ENCODE results near the gene ZNF777. TPM values are rescaled to one million over a fixed set of nuclear protein-coding genes. Genes with fewer than 3 reads are reported as not detected.

ZNF777 gene
- total and polyA plus RNA-seq, 5 experiments from 2014 or later = 1.1 to 18.9 (median 3.6) TPM

- H3K27ac Mint-ChIP-seq = peak overlapping the region in 3 of 10 donors; percentile 11 to 60 (median 51)
- no peak for ATAC-seq
- POLR2A ChIA-PET = no interaction called here
- H3K4me1 Mint-ChIP-seq = peaks cover 0 to 8% (median 5%) of the 10 kb centered on the region in 4 donors
- no peak overlapping the region for H3K4me3 Mint-ChIP-seq
- H3K9me3 Mint-ChIP-seq = peaks cover 0 to 13% (median 5%) of the 10 kb centered on the region in 9 donors
- DNase-seq = no peak
- H3K27me3 Mint-ChIP-seq = no peaks in the 10 kb centered on the region
- peaks cover 15 to 64% (median 36%) of the 10 kb centered on the region in 3 donors for H3K36me3 Mint-ChIP-seq
These were observed 14.5 kb upstream of the ZNF777 start for GRCh38 chr7:149475121-149476045.

GRCh38 chr7:149474309-149475120 is 13.7 kb upstream of the ZNF777 start:
- Mint-ChIP-seq H3K4me3 (no peak overlapping the region), H3K9me3 (peaks cover 0 to 13% (median 5%) of the 10 kb centered on the region in 9 donors), H3K4me1 (peaks cover 0 to 8% (median 5%) of the 10 kb centered on the region in 4 donors), H3K27me3 (no peaks in the 10 kb centered on the region), H3K36me3 (peaks cover 15 to 55% (median 30%) of the 10 kb centered on the region in 3 donors), H3K27ac (no peak overlapping the region)
- DNase-seq (no peak), ATAC-seq (no peak)
- POLR2A ChIA-PET = no interaction called here

- DNase-seq (no peak), ATAC-seq (no peak)
- Mint-ChIP-seq H3K4me1 (peaks cover 0 to 8% (median under 1%) of the 10 kb centered on the region in 4 donors), H3K36me3 (peaks cover 4 to 44% (median 19%) of the 10 kb centered on the region in 3 donors), H3K27me3 (peaks cover 0 to 3% (median 0%) of the 10 kb centered on the region in 5 donors), H3K4me3 (no peak overlapping the region), H3K27ac (peak overlapping the region in 2 of 10 donors; percentile 34 to 57), H3K9me3 (peaks cover 0 to 1% (median 0%) of the 10 kb centered on the region in 9 donors)
- POLR2A ChIA-PET = no interaction called here
These were observed 12.4 kb upstream of the ZNF777 start for GRCh38 chr7:149473251-149473650.

GRCh38 chr7:149471289-149471953 is 10.6 kb upstream of the ZNF777 start:
- peaks cover 3 to 28% (median 13%) of the 10 kb centered on the region in 3 donors for H3K36me3 Mint-ChIP-seq
- ATAC-seq (no peak), DNase-seq (no peak)
- H3K27me3 Mint-ChIP-seq = peaks cover 0 to 3% (median 1%) of the 10 kb centered on the region in 5 donors
- H3K27ac Mint-ChIP-seq = peak overlapping the region in 1 of 10 donors; percentile 49
- peaks cover 0 to 1% (median 0%) of the 10 kb centered on the region in 9 donors for H3K9me3 Mint-ChIP-seq
- H3K4me1 Mint-ChIP-seq = peaks cover 0 to 8% (median under 1%) of the 10 kb centered on the region in 4 donors
- H3K4me3 Mint-ChIP-seq = no peak overlapping the region
- POLR2A ChIA-PET = no interaction called here

GRCh38 chr7:149469806-149470205 is 8.9 kb upstream of the ZNF777 start:
- DNase-seq = no peak
- no peak overlapping the region for H3K27ac Mint-ChIP-seq

GRCh38 chr7:149468208-149468607 is 7.3 kb upstream of the ZNF777 start:
- Mint-ChIP-seq H3K4me3 (no peak overlapping the region), H3K27ac (no peak overlapping the region), H3K4me1 (peaks cover 0 to 2% (median 0%) of the 10 kb centered on the region in 4 donors), H3K36me3 (peaks cover 3 to 9% (median 8%) of the 10 kb centered on the region in 3 donors), H3K9me3 (peaks cover 0 to 5% (median 0%) of the 10 kb centered on the region in 9 donors), H3K27me3 (peaks cover 1 to 15% (median 8%) of the 10 kb centered on the region in 5 donors)
- POLR2A ChIA-PET = no interaction called here
- no peak for DNase-seq
- ATAC-seq = no peak

More at GRCh38 chr7:149469806-149470205, 8.9 kb upstream of the ZNF777 start:
- H3K4me3 Mint-ChIP-seq = no peak overlapping the region
- H3K27me3 Mint-ChIP-seq = peaks cover 1 to 11% (median 4%) of the 10 kb centered on the region in 5 donors
- peaks cover 0 to 2% (median 0%) of the 10 kb centered on the region in 4 donors for H3K4me1 Mint-ChIP-seq
- H3K36me3 Mint-ChIP-seq = peaks cover 3 to 17% (median 16%) of the 10 kb centered on the region in 3 donors
- POLR2A ChIA-PET = interaction anchor here (0.6 kb wide), 1 partner anchor 382 kb away, joined by 8 read pairs; no protein-coding TSS in a partner anchor
- H3K9me3 Mint-ChIP-seq = peaks cover 0 to 5% (median 0%) of the 10 kb centered on the region in 9 donors
- no peak for ATAC-seq

- no peak overlapping the region for H3K4me3 Mint-ChIP-seq
- peaks cover 1 to 15% (median 8%) of the 10 kb centered on the region in 5 donors for H3K27me3 Mint-ChIP-seq
- peaks cover 0 to 5% (median 0%) of the 10 kb centered on the region in 9 donors for H3K9me3 Mint-ChIP-seq
- POLR2A ChIA-PET = no interaction called here
- peaks cover under 1 to 4% (median 1%) of the 10 kb centered on the region in 3 donors for H3K36me3 Mint-ChIP-seq
- DNase-seq = no peak
- peaks cover 0 to 2% (median 0%) of the 10 kb centered on the region in 4 donors for H3K4me1 Mint-ChIP-seq
- no peak overlapping the region for H3K27ac Mint-ChIP-seq
- ATAC-seq = no peak
These were observed 6.5 kb upstream of the ZNF777 start for GRCh38 chr7:149467321-149467859.

GRCh38 chr7:149466364-149466763 is 5.5 kb upstream of the ZNF777 start:
- POLR2A ChIA-PET = no interaction called here
- H3K4me3 Mint-ChIP-seq = no peak overlapping the region
- no peak for DNase-seq

GRCh38 chr7:149463500-149464161 is 2.8 kb upstream of the ZNF777 start:
- POLR2A ChIA-PET = interaction anchor here (0.7 kb wide), 1 partner anchor 117 kb away, joined by 4 read pairs; no protein-coding TSS in a partner anchor
- Mint-ChIP-seq H3K4me1 (peaks cover 4 to 15% (median 12%) of the 10 kb centered on the region in 4 donors), H3K27ac (no peak overlapping the region), H3K9me3 (peaks cover 0 to 5% (median 0%) of the 10 kb centered on the region in 9 donors), H3K4me3 (no peak overlapping the region), H3K36me3 (peaks cover 0 to 3% (median 0%) of the 10 kb centered on the region in 3 donors), H3K27me3 (peaks cover 1 to 15% (median 7%) of the 10 kb centered on the region in 5 donors)
- DNase-seq (no peak), ATAC-seq (no peak)

More at GRCh38 chr7:149466364-149466763, 5.5 kb upstream of the ZNF777 start:
- H3K27ac Mint-ChIP-seq = no peak overlapping the region
- H3K27me3 Mint-ChIP-seq = peaks cover 1 to 15% (median 8%) of the 10 kb centered on the region in 5 donors
- peaks cover 0 to 3% (median 0%) of the 10 kb centered on the region in 3 donors for H3K36me3 Mint-ChIP-seq
- no peak for ATAC-seq
- peaks cover 1 to 4% (median 2%) of the 10 kb centered on the region in 4 donors for H3K4me1 Mint-ChIP-seq
- H3K9me3 Mint-ChIP-seq = peaks cover 0 to 5% (median 0%) of the 10 kb centered on the region in 9 donors

GRCh38 chr7:149462101-149462520 is 1.2 kb upstream of the ZNF777 start:
- ATAC-seq = no peak
- peak overlapping the region in 3 of 10 donors; percentile 11 to 22 (median 11) for H3K27ac Mint-ChIP-seq
- POLR2A ChIA-PET = interaction anchor here (2.4 to 2.7 kb wide), 2 partner anchors 34 to 201 kb away, joined by 13 to 20 read pairs; partner anchors contain the start of gene ZNF783
- peaks cover 1 to 15% (median 7%) of the 10 kb centered on the region in 5 donors for H3K27me3 Mint-ChIP-seq
- DNase-seq = no peak
- peak overlapping the region; percentile 1 to 84 (median 54) for H3K4me3 Mint-ChIP-seq
- H3K4me1 Mint-ChIP-seq = peaks cover 11 to 30% (median 23%) of the 10 kb centered on the region in 4 donors
- peaks cover 0 to 3% (median 2%) of the 10 kb centered on the region in 3 donors for H3K36me3 Mint-ChIP-seq
- H3K9me3 Mint-ChIP-seq = peaks cover 0 to 5% (median 0%) of the 10 kb centered on the region in 9 donors

Data from naive thymus-derived CD8-positive, alpha-beta T cell (primary cell).